Upper lobe of left lung (tissue), 6 donors: ENCODE measurements around the gene SYTL1. TPM values are rescaled to one million over a fixed set of nuclear protein-coding genes. Genes with fewer than 3 reads are reported as not detected.

Experiments used
- ATAC-seq, 2 donors: fragments of 200-7000 bp; cut with Tn5 transposase; one replicate each; pipeline ENCODE4 v1.9.1; 2022; ENCODE audit warnings: mild to moderate bottlenecking in 2 of 2, moderate library complexity in 2 of 2; ENCODE audit not compliant: low FRiP score in 2 of 2
- DNase-seq, 2 donors: peaks; one replicate each; pipeline ENCODE4 v3.0.0-alpha.2; 2019 to 2020
- H3K27ac ChIP-seq, 4 donors: fragments of 200-600 bp; sonication (generic); one replicate each; pipeline ENCODE4 v1.5.1; 2016 to 2019
- H3K27me3 ChIP-seq, 4 donors: fragments of 200-600 bp; sonication (generic); one replicate each; pipeline ENCODE4 v1.5.1; 2017 to 2019
- H3K36me3 ChIP-seq, 4 donors: fragments of 200-600 bp; sonication (generic); one replicate each; pipeline ENCODE4 v1.5.1; 2016 to 2019
- H3K4me1 ChIP-seq, 4 donors: fragments of 200-600 bp; sonication (generic); one replicate each; pipeline ENCODE4 v1.5.1; 2018 to 2019
- H3K4me3 ChIP-seq, 4 donors: fragments of 200-600 bp; sonication (generic); one replicate each; pipeline ENCODE4 v1.5.1; 2017 to 2019; ENCODE audit warnings: mild to moderate bottlenecking in 2 of 4, moderate library complexity in 1 of 4
- H3K9me3 ChIP-seq, 4 donors: fragments of 200-600 bp; sonication (generic); one replicate each; pipeline ENCODE4 v1.5.1; 2018 to 2019
- EP300 ChIP-seq, 4 donors: sonication (generic); formaldehyde crosslinking; IDR thresholded peaks; one replicate each; pipeline ENCODE4 v1.5.1; 2017; ENCODE audit warnings: antibody characterized with exemption in 4 of 4, control low read depth in 2 of 4
- POLR2A ChIP-seq, 4 donors: fragments of 450-650 bp; IDR thresholded peaks; one replicate each; pipeline ENCODE4 v1.5.1; 2016 to 2017; ENCODE audit warnings: antibody characterized with exemption in 4 of 4, mild to moderate bottlenecking in 2 of 4
- POLR2AphosphoS5 ChIP-seq, 2 donors: sonication (generic); formaldehyde crosslinking; IDR thresholded peaks; one replicate each; pipeline ENCODE4 v1.5.1; 2017; ENCODE audit warnings: antibody characterized with exemption in 2 of 2
- WGBS, 2 donors: methylation state at CpG; one replicate each; pipeline ENCODE4 v1.1.5; 2017 to 2018; 5-methylcytosine and 5-hydroxymethylcytosine counted together
- total RNA-seq, 6 donors: library from RNA; depleted of rRNA in 4 of 6; stranded (reverse); fragments of >200 nt in 4 of 6; gene quantifications; one replicate each; pipeline versions ENCODE4 v1.1.0 to v1.2.1, GENCODE V29; 2016 to 2021
- TF ChIP-seq, protein P1 (sequence below), 6 experiments: fragments of 450-650 bp in 4 of 6; fragments of 200-600 bp in 2 of 6; sonication (generic) in 2 of 6; IDR thresholded peaks; one replicate each; pipeline ENCODE4 v1.5.1; 2016 to 2019; ENCODE audit warnings: antibody characterized with exemption in 6 of 6
- donor health status: DM: no; HTN: no; CAD: no; lungs with moderate emphysema.
- donor health status: DM: no; HTN: yes; CAD: no; lungs with severe emphysema.

SYTL1 gene
- total RNA-seq, 6 donors from 2014 or later, result 28.7 to 74.4 (median 44.1) TPM

DNA sequence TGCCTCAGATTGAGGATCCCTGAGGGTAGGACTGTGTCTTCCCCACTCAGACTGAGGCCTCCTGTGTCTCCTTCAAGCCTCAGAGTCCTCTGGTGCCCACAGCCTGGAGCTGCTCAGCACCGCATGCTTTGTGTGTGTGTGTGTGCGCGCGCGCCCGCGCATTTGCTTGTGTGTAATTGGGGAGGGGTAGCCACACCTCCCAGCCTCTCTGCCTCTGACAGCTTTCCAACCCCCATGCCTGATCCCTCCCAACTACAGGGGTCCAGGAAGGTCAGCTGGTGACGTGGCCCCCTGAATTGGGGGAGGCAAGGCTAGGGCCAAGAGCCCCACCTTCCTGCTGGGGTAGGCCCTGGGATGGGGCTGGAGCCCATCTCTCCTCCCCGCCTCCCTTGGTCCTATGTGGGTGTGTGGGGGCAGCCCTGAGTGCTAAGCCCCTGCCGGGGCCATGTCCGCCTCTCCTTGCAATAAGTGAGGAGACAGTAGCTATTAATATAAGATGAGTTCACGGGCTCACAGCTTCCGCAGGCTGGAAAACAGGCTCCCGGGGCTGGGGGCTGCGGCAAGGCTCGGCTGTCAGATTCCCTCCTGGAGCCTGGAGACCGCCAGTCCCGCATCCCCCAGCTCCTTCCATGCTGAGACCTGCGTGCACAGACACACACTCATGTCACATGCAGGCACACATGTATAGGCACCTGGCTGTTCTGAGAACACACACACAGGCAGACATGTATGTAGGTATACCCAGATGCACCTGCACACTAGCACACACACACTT, 57.6 kb downstream of the SYTL1 start:
- no peak overlapping the region for H3K4me3 ChIP-seq
- H3K9me3 ChIP-seq, result no peaks in the 10 kb centered on the region
- H3K4me1 ChIP-seq, result peaks cover 31 to 61% (median 38%) of the 10 kb centered on the region in 4 donors
- peaks cover 0 to 4% (median 0%) of the 10 kb centered on the region in 4 donors for H3K36me3 ChIP-seq
- 59 to 62% methylated on average over 9 to 18 of the region's 19 CpGs for WGBS, 2 donors
- DNase-seq (peak in 1 of 2 donors; percentile 86), ATAC-seq (no peak)
- TF ChIP-seq POLR2A (IDR thresholded peaks at IDR 0.05) (no peak), EP300 (IDR thresholded peaks at IDR 0.05) (no peak), POLR2AphosphoS5 (IDR thresholded peaks at IDR 0.05) (no peak)
- TF ChIP-seq, protein P1, sequence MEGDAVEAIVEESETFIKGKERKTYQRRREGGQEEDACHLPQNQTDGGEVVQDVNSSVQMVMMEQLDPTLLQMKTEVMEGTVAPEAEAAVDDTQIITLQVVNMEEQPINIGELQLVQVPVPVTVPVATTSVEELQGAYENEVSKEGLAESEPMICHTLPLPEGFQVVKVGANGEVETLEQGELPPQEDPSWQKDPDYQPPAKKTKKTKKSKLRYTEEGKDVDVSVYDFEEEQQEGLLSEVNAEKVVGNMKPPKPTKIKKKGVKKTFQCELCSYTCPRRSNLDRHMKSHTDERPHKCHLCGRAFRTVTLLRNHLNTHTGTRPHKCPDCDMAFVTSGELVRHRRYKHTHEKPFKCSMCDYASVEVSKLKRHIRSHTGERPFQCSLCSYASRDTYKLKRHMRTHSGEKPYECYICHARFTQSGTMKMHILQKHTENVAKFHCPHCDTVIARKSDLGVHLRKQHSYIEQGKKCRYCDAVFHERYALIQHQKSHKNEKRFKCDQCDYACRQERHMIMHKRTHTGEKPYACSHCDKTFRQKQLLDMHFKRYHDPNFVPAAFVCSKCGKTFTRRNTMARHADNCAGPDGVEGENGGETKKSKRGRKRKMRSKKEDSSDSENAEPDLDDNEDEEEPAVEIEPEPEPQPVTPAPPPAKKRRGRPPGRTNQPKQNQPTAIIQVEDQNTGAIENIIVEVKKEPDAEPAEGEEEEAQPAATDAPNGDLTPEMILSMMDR (IDR thresholded peaks at IDR 0.05), result no peak
- H3K27ac ChIP-seq, result no peak overlapping the region
- H3K27me3 ChIP-seq, result no peaks in the 10 kb centered on the region

DNA sequence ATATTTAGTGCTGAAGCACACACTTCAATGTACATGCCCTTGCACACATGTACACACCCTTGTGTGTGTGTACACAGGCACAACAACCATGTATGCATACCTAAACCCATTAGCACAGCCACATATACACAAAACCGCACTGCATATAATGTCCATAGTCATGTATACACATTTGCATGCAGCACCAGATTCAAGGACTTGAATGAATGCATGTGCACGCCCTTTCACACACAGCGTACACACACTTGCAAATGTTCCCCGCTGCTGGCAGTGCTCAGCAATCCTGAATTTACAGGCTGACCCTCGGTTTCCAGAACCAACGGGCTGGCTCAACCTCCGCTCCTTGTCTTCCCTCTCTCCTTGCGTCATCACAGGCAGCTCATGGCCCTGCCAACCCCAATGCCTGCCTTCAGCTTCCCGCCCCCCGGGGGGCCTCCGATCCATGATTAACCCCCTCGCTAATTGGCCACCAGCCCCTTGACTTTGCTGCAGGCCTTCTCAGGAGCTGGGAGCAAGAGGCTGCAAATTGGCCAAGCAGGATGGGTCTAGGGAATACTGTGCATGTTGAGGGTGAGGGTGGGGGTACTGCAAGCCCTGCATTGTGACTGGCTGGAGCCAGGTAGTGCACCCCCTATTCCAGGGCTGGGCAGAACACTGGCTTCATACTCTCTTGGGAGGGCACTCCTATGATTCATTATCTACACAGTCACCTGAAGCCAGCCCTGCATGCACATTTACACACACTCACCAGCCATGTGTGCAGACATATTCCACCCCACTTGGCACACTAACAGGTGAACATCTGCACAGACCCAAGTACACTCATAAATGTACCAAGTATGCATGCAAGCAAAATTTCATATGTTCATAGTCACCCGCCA, 58.5 kb downstream of the SYTL1 start:
- ATAC-seq, result no peak
- Histone ChIP-seq H3K27ac (no peak overlapping the region), H3K36me3 (peaks cover 0 to 8% (median 0%) of the 10 kb centered on the region in 4 donors), H3K27me3 (no peaks in the 10 kb centered on the region), H3K4me3 (no peak overlapping the region), H3K9me3 (no peaks in the 10 kb centered on the region), H3K4me1 (peaks cover 40 to 65% (median 44%) of the 10 kb centered on the region in 4 donors)
- WGBS, 2 donors, result 37 to 62% methylated on average over 9 to 13 of the region's 13 CpGs
- no peak for DNase-seq
- TF ChIP-seq, protein P1 (IDR thresholded peaks at IDR 0.05), result no peak
- TF ChIP-seq POLR2A (IDR thresholded peaks at IDR 0.05), result no peak
- no peak for TF ChIP-seq EP300 (IDR thresholded peaks at IDR 0.05)
- peak in 1 of 2 donors; percentile 12 for TF ChIP-seq POLR2AphosphoS5 (IDR thresholded peaks at IDR 0.05)

DNA sequence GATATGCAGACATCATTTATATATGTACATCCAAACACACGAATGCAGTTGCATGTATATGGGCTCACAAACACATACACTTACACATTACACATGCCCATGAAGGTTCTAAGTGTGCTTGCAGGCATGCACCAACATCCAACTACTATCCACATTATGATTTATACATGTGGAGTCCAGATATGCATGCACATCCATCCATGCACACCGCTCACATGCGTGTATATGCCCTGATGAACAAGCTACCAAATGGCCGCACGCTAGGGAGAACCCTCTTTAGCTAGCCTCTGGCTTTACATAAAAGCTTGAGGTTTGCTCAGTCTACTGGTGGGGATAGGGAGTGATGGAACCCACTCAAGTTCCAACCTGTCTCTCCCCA, 59.1 kb downstream of the SYTL1 start:
- 87 to 89% methylated on average over 5 of the region's 5 CpGs for WGBS, 2 donors
- TF ChIP-seq POLR2A (IDR thresholded peaks at IDR 0.05) (no peak), EP300 (IDR thresholded peaks at IDR 0.05) (no peak), POLR2AphosphoS5 (IDR thresholded peaks at IDR 0.05) (no peak)
- TF ChIP-seq, protein P1 (IDR thresholded peaks at IDR 0.05), result no peak
- DNase-seq, result no peak
- ATAC-seq, result no peak
- Histone ChIP-seq H3K9me3 (no peaks in the 10 kb centered on the region), H3K27ac (peak overlapping the region in 1 of 4 donors; percentile 46), H3K4me3 (no peak overlapping the region), H3K36me3 (peaks cover 0 to 9% (median 0%) of the 10 kb centered on the region in 4 donors), H3K4me1 (peaks cover 44 to 66% (median 46%) of the 10 kb centered on the region in 4 donors), H3K27me3 (no peaks in the 10 kb centered on the region)

DNA sequence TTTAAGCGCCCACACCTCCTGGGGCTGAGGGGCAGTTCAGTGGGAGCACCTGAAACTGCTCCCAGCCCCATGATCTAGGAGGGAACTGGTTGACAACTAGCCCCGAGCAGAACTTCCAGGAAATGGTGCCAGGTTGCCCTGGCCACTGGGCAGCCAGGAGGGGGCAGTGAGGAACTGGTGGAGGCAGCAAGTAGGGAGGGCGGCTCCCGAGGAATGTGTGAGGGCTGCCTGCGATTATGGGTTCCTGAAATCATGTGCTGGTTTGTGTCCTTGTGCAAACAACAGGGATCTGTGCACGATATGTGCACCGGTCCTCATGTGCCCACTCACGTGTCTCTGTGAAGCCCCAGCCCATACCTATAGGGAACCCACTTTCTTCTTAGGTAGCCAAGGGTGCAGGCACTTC, 60.5 kb downstream of the SYTL1 start:
- H3K9me3 ChIP-seq, result no peaks in the 10 kb centered on the region
- TF ChIP-seq, protein P1 (IDR thresholded peaks at IDR 0.05), result peak; percentile 54 to 85 (median 74)
- TF ChIP-seq EP300 (IDR thresholded peaks at IDR 0.05), result peak in 1 of 4 donors; percentile 27
- TF ChIP-seq POLR2A (IDR thresholded peaks at IDR 0.05), result peak in 1 of 4 donors; percentile 22
- peak; percentile 71 to 76 for TF ChIP-seq POLR2AphosphoS5 (IDR thresholded peaks at IDR 0.05)
- H3K27me3 ChIP-seq, result no peaks in the 10 kb centered on the region
- H3K27ac ChIP-seq, result peak overlapping the region; percentile 46 to 82 (median 72)
- peaks cover 41 to 74% (median 47%) of the 10 kb centered on the region in 4 donors for H3K4me1 ChIP-seq
- ATAC-seq, result peak; percentile 43 to 78
- H3K4me3 ChIP-seq, result no peak overlapping the region
- peaks cover 7 to 23% (median 10%) of the 10 kb centered on the region in 4 donors for H3K36me3 ChIP-seq
- DNase-seq, result peak in 1 of 2 donors; percentile 90
- WGBS, 2 donors, result 15 to 18% methylated on average over 7 to 8 of the region's 8 CpGs
